Measurements from ENCODE around the gene GPC3.

Gene GPC3

GRCh38 chrX:133600536-133600935, 384.9 kb downstream of the GPC3 start:
- DNase-seq (ENCODE audit: low read depth), result no peak

GRCh38 chrX:133598601-133599335, 386.6 kb downstream of the GPC3 start:
- no peak for DNase-seq (ENCODE audit: low read depth)

GRCh38 chrX:133594156-133594555, 391.2 kb downstream of the GPC3 start:
- no peak for DNase-seq (ENCODE audit: low read depth)

- DNase-seq (ENCODE audit: low read depth), result no peak
These were observed 391.9 kb downstream of the GPC3 start for GRCh38 chrX:133593531-133593930.

- no peak for DNase-seq (ENCODE audit: low read depth)
These were observed 394.5 kb downstream of the GPC3 start for GRCh38 chrX:133590703-133591505.

GRCh38 chrX:133588827-133589226, 396.6 kb downstream of the GPC3 start:
- DNase-seq (ENCODE audit: low read depth), result no peak

- no peak for DNase-seq (ENCODE audit: low read depth)
These were observed 397.6 kb downstream of the GPC3 start for GRCh38 chrX:133587818-133588217.

GRCh38 chrX:133587071-133587470, 398.3 kb downstream of the GPC3 start:
- DNase-seq (ENCODE audit: low read depth), result no peak

GRCh38 chrX:133586443-133586842, 399.0 kb downstream of the GPC3 start:
- no peak for DNase-seq (ENCODE audit: low read depth)

- no peak for DNase-seq (ENCODE audit: low read depth)
These were observed 401.6 kb downstream of the GPC3 start for GRCh38 chrX:133583825-133584224.

- no peak for DNase-seq (ENCODE audit: low read depth)
These were observed 404.8 kb downstream of the GPC3 start for GRCh38 chrX:133580625-133581024.

GRCh38 chrX:133579631-133580030, 405.8 kb downstream of the GPC3 start:
- no peak for DNase-seq (ENCODE audit: low read depth)

- DNase-seq (ENCODE audit: low read depth), result no peak
These were observed 408.5 kb downstream of the GPC3 start for GRCh38 chrX:133576876-133577275.

GRCh38 chrX:133575501-133576136, 409.8 kb downstream of the GPC3 start:
- DNase-seq (ENCODE audit: low read depth), result no peak

GRCh38 chrX:133574716-133575115, 410.7 kb downstream of the GPC3 start:
- DNase-seq (ENCODE audit: low read depth), result no peak

- no peak for DNase-seq (ENCODE audit: low read depth)
These were observed 414.8 kb downstream of the GPC3 start for GRCh38 chrX:133570549-133570948.

GRCh38 chrX:133569217-133569616, 416.2 kb downstream of the GPC3 start:
- no peak for DNase-seq (ENCODE audit: low read depth)

- no peak for DNase-seq (ENCODE audit: low read depth)
These were observed 417.3 kb downstream of the GPC3 start for GRCh38 chrX:133568109-133568508.

- no peak for DNase-seq (ENCODE audit: low read depth)
These were observed 418.5 kb downstream of the GPC3 start for GRCh38 chrX:133566876-133567275.

GRCh38 chrX:133563705-133564104, 421.7 kb downstream of the GPC3 start:
- DNase-seq (ENCODE audit: low read depth), result no peak

- DNase-seq (ENCODE audit: low read depth), result no peak
These were observed 424.1 kb downstream of the GPC3 start for GRCh38 chrX:133561251-133561650.

- DNase-seq (ENCODE audit: low read depth), result no peak
These were observed 425.5 kb downstream of the GPC3 start for GRCh38 chrX:133559909-133560308.

Measured in ELR (cell line).